Measurements from ENCODE around the gene MCOLN1. TPM values are rescaled to one million over a fixed set of nuclear protein-coding genes. Genes with fewer than 3 reads are reported as not detected.

MCOLN1 gene
- total and polyA plus RNA-seq, 2 of the 4 experiments (the other 2 are of a cell fraction), result 3.4 to 19.6 TPM

DNA sequence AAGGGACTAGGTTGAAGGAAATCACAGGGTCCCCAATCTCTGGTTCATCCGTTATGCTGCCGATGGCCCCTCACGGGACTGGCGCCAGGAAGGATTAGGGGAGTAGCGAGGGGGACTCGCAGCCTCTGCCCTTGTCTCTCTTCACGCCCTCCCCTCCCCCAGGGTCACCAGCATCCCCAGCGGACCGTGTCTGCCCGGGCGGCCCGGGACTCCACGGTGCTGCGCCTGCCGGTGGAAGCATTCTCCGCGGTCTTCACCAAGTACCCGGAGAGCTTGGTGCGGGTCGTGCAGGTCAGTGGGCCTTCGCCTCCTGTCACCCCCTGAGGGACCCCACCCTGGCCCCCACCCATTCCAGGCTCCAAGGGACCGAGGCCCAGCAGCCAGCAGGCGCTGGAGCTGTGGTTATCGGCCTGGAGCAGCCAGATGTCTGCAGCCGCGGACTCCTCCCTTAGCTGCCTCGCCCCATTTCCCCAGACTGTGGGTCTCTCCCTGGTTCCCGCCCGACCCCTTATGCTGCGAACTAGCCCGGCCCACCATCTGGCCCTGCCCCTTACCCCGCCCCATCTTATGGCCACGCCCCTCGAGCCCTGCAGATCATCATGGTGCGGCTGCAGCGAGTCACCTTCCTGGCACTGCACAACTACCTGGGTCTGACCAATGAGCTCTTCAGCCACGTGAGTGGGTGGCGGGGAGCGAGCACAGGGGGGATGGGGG is 18.5 kb downstream of the MCOLN1 start:
- CTCF ChIA-PET, result no interaction called here
- Histone ChIP-seq H3K56ac (ENCODE audit: extremely low read depth, insufficient read depth, low read length) (no peak overlapping the region), H3K4me1 (ENCODE audit: control insufficient read depth, insufficient read depth, low read length) (peaks cover 3% of the 10 kb centered on the region; the same call in 1 of the 2 replicates), H3K36me3 (ENCODE audit: control insufficient read depth, insufficient read depth, low read length) (peaks cover 38% of the 10 kb centered on the region), H3K27ac (ENCODE audit: insufficient read depth, low read length) (no peak overlapping the region), H4K8ac (ENCODE audit: low read depth in 2 of 2, low read length in 2 of 2) (no peak overlapping the region), H3K27me3 (ENCODE audit: control insufficient read depth, insufficient read depth, low read length) (no peaks in the 10 kb centered on the region), H2BK15ac (ENCODE audit: low read depth, low read length) (no peak overlapping the region), H4K20me1 (ENCODE audit: insufficient read depth, low read length) (no peaks in the 10 kb centered on the region), H3K18ac (ENCODE audit: low read depth, low read length) (no peak overlapping the region), H3K4me3 (ENCODE audit: insufficient read depth, low read depth, low read length) (no peak overlapping the region), H2BK5ac (ENCODE audit: low read depth, low read length, poor library complexity, severe bottlenecking) (no peak overlapping the region), H2AK9ac (replicated peaks; ENCODE audit: low read depth, low read length, poor library complexity) (no peak overlapping the region), H2AFZ (replicated peaks; ENCODE audit: low read length, poor library complexity) (no peak overlapping the region), H4K91ac (ENCODE audit: insufficient read depth, low read depth, low read length) (no peak overlapping the region), H2BK20ac (ENCODE audit: low read depth, low read length) (no peak overlapping the region), H3K9me1 (ENCODE audit: insufficient read depth, low read length) (peaks cover 3% of the 10 kb centered on the region; the same call in 1 of the 2 replicates), H3K79me1 (ENCODE audit: low read depth in 1 of 2, low read length in 2 of 2) (peaks cover 7 to 9% of the 10 kb centered on the region in 2 experiments; a peak in 2 of 4 replicates), H3K9ac (ENCODE audit: low read depth, low read length) (no peak overlapping the region), H2BK120ac (ENCODE audit: low read depth, low read length) (no peak overlapping the region), H4K5ac (ENCODE audit: low read depth, low read length) (no peak overlapping the region), H3K9me3 (ENCODE audit: control insufficient read depth, insufficient read depth, low read length) (no peaks in the 10 kb centered on the region), H2AK5ac (ENCODE audit: low read depth, low read length) (no peak overlapping the region), H3K4me2 (ENCODE audit: low read depth, low read length) (no peak overlapping the region), H3K23ac (ENCODE audit: low read depth, low read length) (no peak overlapping the region), H3K4ac (ENCODE audit: low read depth, low read length) (no peak overlapping the region), H3K14ac (replicated peaks; ENCODE audit: low read depth, low read length) (no peak overlapping the region)
- TF ChIP-seq BHLHE40 (IDR thresholded peaks at IDR 0.05; ENCODE audit: low read depth, low read length) (0 out of 2 replicates have a peak, but pooled peaks have one; percentile 8), POLR2A (IDR thresholded peaks at IDR 0.05; ENCODE audit: low read depth, low read length) (no peak)
- ATAC-seq (ENCODE audit: low read depth) (peak; percentile 84), DNase-seq (peak; percentile 65)
- BruUV-seq (replicated peaks), result no TSS peak
- intact Hi-C loops (cut with micrococcal nuclease) (no loop called here), in situ Hi-C loops (cut with MboI; ENCODE audit: low sequenced_read_pairs) (no loop called here), dilution Hi-C loops (cut with HindIII; ENCODE audit: low sequenced_read_pairs, unreplicated experiment) (no loop called here)
- WGBS, 2 experiments (ENCODE audit: extremely low coverage in 2 of 2, insufficient read length in 1 of 2), result 94% methylated on average over 16 of the region's 39 CpGs; no CpG with 5 or more reads in 1 of the 2 experiments
- POLR2A ChIA-PET (ENCODE audit: unreplicated experiment), result no interaction called here

All from IMR-90 (cell line).